ENCODE measurements around the gene ARHGAP28. TPM values are rescaled to one million over a fixed set of nuclear protein-coding genes. Genes with fewer than 3 reads are reported as not detected.
"Not testable (repeated sequence)": the region's sequence is repeated elsewhere in the genome, so short reads cannot be mapped to it uniquely, and the experiment has no call there.

The ARHGAP28 gene
- total and polyA plus RNA-seq, 4 experiments from 2014 or later, result not detected

DNA sequence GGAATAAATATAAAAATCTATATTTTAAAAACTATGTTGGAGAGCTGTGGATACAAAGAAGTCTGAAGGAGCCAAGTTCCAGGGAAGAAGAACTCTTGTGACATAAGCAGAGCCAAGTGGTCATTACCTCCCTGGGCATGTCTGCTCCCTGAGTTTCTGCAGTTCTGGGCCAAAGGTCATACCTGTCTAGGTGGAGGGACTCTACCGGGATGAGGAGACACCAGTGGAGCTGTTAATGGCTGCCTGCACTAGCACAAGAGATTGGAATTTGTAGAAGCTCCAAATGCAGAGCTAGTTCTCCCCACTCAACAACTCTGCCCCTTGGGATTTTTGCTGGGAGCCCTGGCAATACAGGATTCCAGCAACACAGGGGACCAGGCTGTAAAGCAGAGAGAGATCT, 89.8 kb downstream of the ARHGAP28 start:
- ChIA-PET POLR2A (ENCODE audit: partially characterized antibody) (no interaction called here), CTCF (ENCODE audit: partially characterized antibody) (no interaction called here)
- H3K4me1 ChIP-seq (ENCODE audit: insufficient read depth, low read length), result no peaks in the 10 kb centered on the region
- H3K36me3 ChIP-seq (ENCODE audit: insufficient read depth, low read length), result no peaks in the 10 kb centered on the region
- H3K27ac ChIP-seq (ENCODE audit: low read depth, low read length), result no peak overlapping the region
- Mint-ChIP-seq H3K27ac (no peak overlapping the region), H3K4me3 (no peak overlapping the region), H3K27me3 (no peaks in the 10 kb centered on the region), H3K36me3 (no peaks in the 10 kb centered on the region), H3K9me3 (peaks cover 0 to 7% (median 4%) of the 10 kb centered on the region in 8 donors), H3K4me1 (no peaks in the 10 kb centered on the region)
- no peak overlapping the region for H3K4me3 ChIP-seq (ENCODE audit: low read length in 2 of 2)
- no peak for DNase-seq
- H3K9me3 ChIP-seq (ENCODE audit: control insufficient read depth in 1 of 2, low read length in 2 of 2), result no peaks in the 10 kb centered on the region
- no peaks in the 10 kb centered on the region for H3K27me3 ChIP-seq (ENCODE audit: insufficient read depth, low read length)
- intact Hi-C loops (cut with micrococcal nuclease), result no loop called here

DNA sequence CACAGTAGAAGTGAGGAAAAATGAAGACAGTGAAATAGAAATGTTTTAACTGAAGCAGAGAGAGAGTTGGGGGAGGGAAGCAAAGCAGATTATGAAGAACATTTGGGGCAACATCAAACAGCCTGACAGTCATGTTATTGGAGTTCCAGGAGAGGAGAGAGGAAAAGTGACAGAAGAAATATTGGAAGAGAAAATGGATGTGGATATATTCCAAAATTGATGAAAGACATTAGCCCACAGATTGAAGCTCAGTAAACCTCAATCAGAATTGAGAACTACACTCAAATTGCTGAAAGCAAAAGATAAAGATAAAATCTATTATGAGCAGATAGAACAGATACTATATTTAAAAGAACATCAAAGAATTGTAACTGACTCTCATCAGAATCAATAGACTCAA, 90.8 kb downstream of the ARHGAP28 start:
- CTCF ChIA-PET (ENCODE audit: partially characterized antibody), result no interaction called here
- Histone ChIP-seq H3K4me1 (ENCODE audit: insufficient read depth, low read length) (no peaks in the 10 kb centered on the region), H3K27me3 (ENCODE audit: insufficient read depth, low read length) (no peaks in the 10 kb centered on the region), H3K4me3 (ENCODE audit: low read length in 2 of 2) (no peak overlapping the region), H3K9me3 (ENCODE audit: control insufficient read depth in 1 of 2, low read length in 2 of 2) (no peaks in the 10 kb centered on the region), H3K36me3 (ENCODE audit: insufficient read depth, low read length) (no peaks in the 10 kb centered on the region), H3K27ac (ENCODE audit: low read depth, low read length) (no peak overlapping the region)
- intact Hi-C loops (cut with micrococcal nuclease), result no loop called here
- POLR2A ChIA-PET (ENCODE audit: partially characterized antibody), result no interaction called here
- Mint-ChIP-seq H3K9me3 (peaks cover 0 to 7% (median 3%) of the 10 kb centered on the region in 8 donors), H3K4me3 (no peak overlapping the region), H3K27ac (no peak overlapping the region), H3K36me3 (no peaks in the 10 kb centered on the region), H3K27me3 (no peaks in the 10 kb centered on the region), H3K4me1 (no peaks in the 10 kb centered on the region)
- no peak for DNase-seq

DNA sequence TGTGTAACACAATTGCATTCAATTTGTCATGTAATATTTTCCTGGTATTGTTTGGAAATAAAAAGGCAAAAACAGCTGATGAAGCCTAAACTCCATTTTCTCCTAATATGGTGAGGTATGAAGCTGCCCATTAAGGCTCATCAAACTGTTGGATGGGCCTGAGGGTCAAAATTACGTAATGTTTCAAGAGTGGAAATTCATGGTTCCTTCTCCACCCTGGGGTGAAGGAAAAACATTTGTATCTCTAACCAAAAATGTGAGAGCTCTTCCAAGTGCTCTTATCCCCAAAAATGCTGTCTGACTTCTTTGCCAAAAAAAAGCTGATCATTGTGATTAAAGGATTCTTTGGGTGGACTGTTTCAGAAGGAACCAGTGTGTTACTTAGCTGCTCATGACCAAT, 91.8 kb downstream of the ARHGAP28 start:
- Histone ChIP-seq H3K9me3 (ENCODE audit: control insufficient read depth in 1 of 2, low read length in 2 of 2) (no peaks in the 10 kb centered on the region), H3K4me1 (ENCODE audit: insufficient read depth, low read length) (no peaks in the 10 kb centered on the region), H3K4me3 (ENCODE audit: low read length in 2 of 2) (no peak overlapping the region), H3K36me3 (ENCODE audit: insufficient read depth, low read length) (no peaks in the 10 kb centered on the region), H3K27me3 (ENCODE audit: insufficient read depth, low read length) (no peaks in the 10 kb centered on the region), H3K27ac (ENCODE audit: low read depth, low read length) (no peak overlapping the region)
- no peak for DNase-seq
- CTCF ChIA-PET (ENCODE audit: partially characterized antibody), result no interaction called here
- Mint-ChIP-seq H3K9me3 (peaks cover 2 to 14% (median 3%) of the 10 kb centered on the region in 8 donors), H3K4me1 (no peaks in the 10 kb centered on the region), H3K4me3 (no peak overlapping the region), H3K27ac (no peak overlapping the region), H3K27me3 (no peaks in the 10 kb centered on the region), H3K36me3 (no peaks in the 10 kb centered on the region)
- intact Hi-C loops (cut with micrococcal nuclease), result no loop called here
- POLR2A ChIA-PET (ENCODE audit: partially characterized antibody), result no interaction called here

DNA sequence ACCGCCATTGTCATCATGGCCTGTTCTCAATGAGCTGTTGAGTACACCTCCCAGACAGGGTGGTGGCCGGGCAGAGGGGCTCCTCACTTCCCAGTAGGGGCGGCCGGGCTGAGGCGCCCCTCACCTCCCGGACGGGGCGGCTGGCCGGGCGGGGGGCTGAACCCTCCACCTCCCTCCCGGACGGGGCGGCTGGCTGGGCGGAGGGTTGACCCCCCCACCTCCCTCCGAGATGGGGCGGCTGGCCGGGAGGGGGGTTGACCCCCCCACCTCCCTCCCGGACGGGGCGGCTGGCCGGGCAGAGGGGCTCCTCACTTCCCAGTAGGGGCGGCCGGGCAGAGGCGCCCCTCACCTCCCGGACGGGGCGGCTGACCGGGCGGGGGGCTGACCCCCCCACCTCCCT, 97.6 kb downstream of the ARHGAP28 start:
- H3K27ac Mint-ChIP-seq; H3K27ac ChIP-seq (ENCODE audit: low read depth, low read length); H3K27me3 ChIP-seq (ENCODE audit: insufficient read depth, low read length); DNase-seq; H3K4me1 ChIP-seq (ENCODE audit: insufficient read depth, low read length); H3K9me3 ChIP-seq (ENCODE audit: control insufficient read depth in 1 of 2, low read length in 2 of 2); POLR2A ChIA-PET (ENCODE audit: partially characterized antibody); H3K4me3 ChIP-seq (ENCODE audit: low read length in 2 of 2); intact Hi-C loops (cut with micrococcal nuclease); H3K36me3 Mint-ChIP-seq; H3K4me3 Mint-ChIP-seq; CTCF ChIA-PET (ENCODE audit: partially characterized antibody); H3K4me1 Mint-ChIP-seq; H3K27me3 Mint-ChIP-seq; H3K36me3 ChIP-seq (ENCODE audit: insufficient read depth, low read length): not testable (repeated sequence)
- peaks cover 0 to 14% (median 8%) of the 10 kb centered on the region in 8 donors for H3K9me3 Mint-ChIP-seq

DNA sequence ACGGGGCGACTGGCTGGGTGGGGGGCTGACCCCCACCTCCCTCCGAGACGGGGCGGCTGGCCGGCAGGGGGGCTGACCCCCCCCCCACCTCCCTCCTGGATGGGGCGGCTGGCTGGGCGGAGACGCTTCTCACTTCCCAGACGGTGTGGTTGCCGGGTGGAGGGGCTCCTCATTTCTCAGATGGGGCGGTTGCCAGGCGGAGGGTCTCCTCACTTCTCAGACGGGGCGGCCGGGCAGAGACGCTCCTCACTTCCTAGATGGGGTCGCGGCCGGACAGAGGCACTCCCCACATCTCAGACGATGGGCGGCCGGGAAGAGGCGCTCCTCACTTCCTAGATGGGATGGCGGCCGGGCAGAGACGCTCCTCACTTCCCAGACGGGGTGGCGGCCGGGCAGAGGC, 98.0 kb downstream of the ARHGAP28 start:
- CTCF ChIA-PET (ENCODE audit: partially characterized antibody), result not testable (repeated sequence)

DNA sequence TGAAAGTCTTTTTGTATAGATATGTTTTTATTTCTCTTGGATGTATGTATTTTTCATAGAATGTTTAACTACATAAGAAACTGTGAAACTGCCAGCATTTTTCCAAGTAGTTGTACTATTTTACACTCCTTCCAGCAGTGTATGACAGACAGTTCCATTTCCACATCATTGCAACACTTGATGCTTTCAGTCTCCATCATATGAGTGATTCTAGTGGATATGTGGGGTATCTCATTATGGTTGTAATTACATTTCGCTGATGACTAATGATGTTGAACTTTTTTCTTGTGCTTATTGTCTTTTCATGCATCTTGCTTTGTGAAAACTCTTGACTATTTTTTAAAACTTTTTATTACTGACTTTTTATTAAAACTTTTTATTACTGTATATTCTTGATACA, 101.4 kb downstream of the ARHGAP28 start:
- no peaks in the 10 kb centered on the region for H3K4me1 Mint-ChIP-seq
- no peaks in the 10 kb centered on the region for H3K27me3 Mint-ChIP-seq
- Histone ChIP-seq H3K27me3 (ENCODE audit: insufficient read depth, low read length) (no peaks in the 10 kb centered on the region), H3K4me1 (ENCODE audit: insufficient read depth, low read length) (no peaks in the 10 kb centered on the region), H3K4me3 (ENCODE audit: low read length in 2 of 2) (no peak overlapping the region), H3K9me3 (ENCODE audit: control insufficient read depth in 1 of 2, low read length in 2 of 2) (no peaks in the 10 kb centered on the region), H3K27ac (ENCODE audit: low read depth, low read length) (no peak overlapping the region), H3K36me3 (ENCODE audit: insufficient read depth, low read length) (no peaks in the 10 kb centered on the region)
- H3K27ac Mint-ChIP-seq, result no peak overlapping the region
- intact Hi-C loops (cut with micrococcal nuclease), result no loop called here
- POLR2A ChIA-PET (ENCODE audit: partially characterized antibody), result no interaction called here
- no peak for DNase-seq
- no peaks in the 10 kb centered on the region for H3K36me3 Mint-ChIP-seq
- CTCF ChIA-PET (ENCODE audit: partially characterized antibody), result no interaction called here
- peaks cover 4 to 14% (median 7%) of the 10 kb centered on the region in 8 donors for H3K9me3 Mint-ChIP-seq
- H3K4me3 Mint-ChIP-seq, result no peak overlapping the region

More for the DNA sequence above, 98.0 kb downstream of the ARHGAP28 start:
- H3K27ac Mint-ChIP-seq; H3K4me1 Mint-ChIP-seq; H3K27me3 ChIP-seq (ENCODE audit: insufficient read depth, low read length); DNase-seq; H3K9me3 ChIP-seq (ENCODE audit: control insufficient read depth in 1 of 2, low read length in 2 of 2); H3K27me3 Mint-ChIP-seq; H3K4me3 ChIP-seq (ENCODE audit: low read length in 2 of 2); intact Hi-C loops (cut with micrococcal nuclease); H3K36me3 ChIP-seq (ENCODE audit: insufficient read depth, low read length); POLR2A ChIA-PET (ENCODE audit: partially characterized antibody); H3K27ac ChIP-seq (ENCODE audit: low read depth, low read length); H3K4me1 ChIP-seq (ENCODE audit: insufficient read depth, low read length); H3K4me3 Mint-ChIP-seq; H3K36me3 Mint-ChIP-seq: not testable (repeated sequence)
- peaks cover 0 to 14% (median 8%) of the 10 kb centered on the region in 8 donors for H3K9me3 Mint-ChIP-seq

DNA sequence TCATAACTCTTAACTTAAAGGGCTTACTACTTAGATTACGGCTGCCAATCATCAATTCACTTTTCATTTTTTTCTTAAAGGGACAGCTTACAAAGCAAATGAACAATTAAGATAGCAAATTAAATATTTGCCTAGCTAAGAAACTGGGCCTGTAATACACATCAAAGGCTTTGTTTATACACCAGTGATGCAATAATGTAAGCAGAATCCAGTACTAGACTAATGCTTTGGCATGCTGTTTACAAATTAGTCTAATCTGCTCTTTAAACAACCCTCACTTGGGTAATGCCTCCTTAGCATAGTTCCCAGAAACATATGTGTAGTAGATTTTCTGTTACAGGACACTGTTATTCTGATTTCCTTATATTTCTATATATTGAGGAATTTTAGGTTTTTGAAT, 105.8 kb downstream of the ARHGAP28 start:
- Histone ChIP-seq H3K4me1 (ENCODE audit: insufficient read depth, low read length) (no peaks in the 10 kb centered on the region), H3K9me3 (ENCODE audit: control insufficient read depth in 1 of 2, low read length in 2 of 2) (no peaks in the 10 kb centered on the region), H3K4me3 (ENCODE audit: low read length in 2 of 2) (no peak overlapping the region), H3K27me3 (ENCODE audit: insufficient read depth, low read length) (no peaks in the 10 kb centered on the region), H3K36me3 (ENCODE audit: insufficient read depth, low read length) (no peaks in the 10 kb centered on the region), H3K27ac (ENCODE audit: low read depth, low read length) (no peak overlapping the region)
- H3K4me3 Mint-ChIP-seq, result no peak overlapping the region
- peaks cover 0 to 14% (median 4%) of the 10 kb centered on the region in 8 donors for H3K9me3 Mint-ChIP-seq
- no peak overlapping the region for H3K27ac Mint-ChIP-seq
- no peaks in the 10 kb centered on the region for H3K4me1 Mint-ChIP-seq
- POLR2A ChIA-PET (ENCODE audit: partially characterized antibody), result no interaction called here
- no peak for DNase-seq
- CTCF ChIA-PET (ENCODE audit: partially characterized antibody), result no interaction called here
- intact Hi-C loops (cut with micrococcal nuclease), result no loop called here
- no peaks in the 10 kb centered on the region for H3K27me3 Mint-ChIP-seq
- H3K36me3 Mint-ChIP-seq, result no peaks in the 10 kb centered on the region

DNA sequence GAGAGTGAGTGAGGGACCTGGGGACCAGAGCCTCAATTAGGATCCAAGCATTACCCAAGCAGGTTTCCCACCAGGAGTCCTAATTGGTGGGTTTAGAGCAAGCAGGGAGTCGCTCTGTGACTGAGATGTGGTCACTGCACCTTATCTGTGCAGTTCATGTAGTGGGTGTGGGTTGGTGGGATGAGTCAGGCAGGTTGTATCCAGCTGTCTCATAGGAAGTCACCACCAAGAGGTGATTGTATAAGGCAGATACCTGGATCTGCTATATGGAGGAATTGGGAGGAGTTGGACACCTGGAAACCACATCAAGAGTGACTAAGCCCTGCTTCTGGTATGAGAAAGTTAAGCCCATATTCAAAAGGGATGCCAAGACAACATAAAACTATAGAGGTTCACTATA, 106.8 kb downstream of the ARHGAP28 start:
- DNase-seq, result no peak
- Histone ChIP-seq H3K4me1 (ENCODE audit: insufficient read depth, low read length) (no peaks in the 10 kb centered on the region), H3K9me3 (ENCODE audit: control insufficient read depth in 1 of 2, low read length in 2 of 2) (no peaks in the 10 kb centered on the region), H3K27ac (ENCODE audit: low read depth, low read length) (no peak overlapping the region), H3K27me3 (ENCODE audit: insufficient read depth, low read length) (no peaks in the 10 kb centered on the region), H3K36me3 (ENCODE audit: insufficient read depth, low read length) (no peaks in the 10 kb centered on the region), H3K4me3 (ENCODE audit: low read length in 2 of 2) (no peak overlapping the region)
- no peaks in the 10 kb centered on the region for H3K27me3 Mint-ChIP-seq
- no peaks in the 10 kb centered on the region for H3K4me1 Mint-ChIP-seq
- no peak overlapping the region for H3K4me3 Mint-ChIP-seq
- intact Hi-C loops (cut with micrococcal nuclease), result no loop called here
- CTCF ChIA-PET (ENCODE audit: partially characterized antibody), result no interaction called here
- peaks cover 0 to 14% (median 4%) of the 10 kb centered on the region in 8 donors for H3K9me3 Mint-ChIP-seq
- H3K27ac Mint-ChIP-seq, result no peak overlapping the region
- POLR2A ChIA-PET (ENCODE audit: partially characterized antibody), result no interaction called here
- no peaks in the 10 kb centered on the region for H3K36me3 Mint-ChIP-seq
